ENCODE results near the gene CRYBB1.

Gene CRYBB1

GRCh38 chr22:26553056-26553752 lies 64.6 kb downstream of the CRYBB1 start:
- no peak for DNase-seq (ENCODE audit: low read depth in 2 of 2)

GRCh38 chr22:26552466-26552865 lies 65.4 kb downstream of the CRYBB1 start:
- no peak for DNase-seq (ENCODE audit: low read depth in 2 of 2)

- no peak for DNase-seq (ENCODE audit: low read depth in 2 of 2)
Measured at GRCh38 chr22:26551568-26551967, 66.3 kb downstream of the CRYBB1 start.

GRCh38 chr22:26550498-26551033 lies 67.3 kb downstream of the CRYBB1 start:
- DNase-seq (ENCODE audit: low read depth in 2 of 2): no peak

GRCh38 chr22:26549902-26550497 lies 67.8 kb downstream of the CRYBB1 start:
- DNase-seq (ENCODE audit: low read depth in 2 of 2): no peak
